ENCODE results near the gene THSD4.

DNA sequence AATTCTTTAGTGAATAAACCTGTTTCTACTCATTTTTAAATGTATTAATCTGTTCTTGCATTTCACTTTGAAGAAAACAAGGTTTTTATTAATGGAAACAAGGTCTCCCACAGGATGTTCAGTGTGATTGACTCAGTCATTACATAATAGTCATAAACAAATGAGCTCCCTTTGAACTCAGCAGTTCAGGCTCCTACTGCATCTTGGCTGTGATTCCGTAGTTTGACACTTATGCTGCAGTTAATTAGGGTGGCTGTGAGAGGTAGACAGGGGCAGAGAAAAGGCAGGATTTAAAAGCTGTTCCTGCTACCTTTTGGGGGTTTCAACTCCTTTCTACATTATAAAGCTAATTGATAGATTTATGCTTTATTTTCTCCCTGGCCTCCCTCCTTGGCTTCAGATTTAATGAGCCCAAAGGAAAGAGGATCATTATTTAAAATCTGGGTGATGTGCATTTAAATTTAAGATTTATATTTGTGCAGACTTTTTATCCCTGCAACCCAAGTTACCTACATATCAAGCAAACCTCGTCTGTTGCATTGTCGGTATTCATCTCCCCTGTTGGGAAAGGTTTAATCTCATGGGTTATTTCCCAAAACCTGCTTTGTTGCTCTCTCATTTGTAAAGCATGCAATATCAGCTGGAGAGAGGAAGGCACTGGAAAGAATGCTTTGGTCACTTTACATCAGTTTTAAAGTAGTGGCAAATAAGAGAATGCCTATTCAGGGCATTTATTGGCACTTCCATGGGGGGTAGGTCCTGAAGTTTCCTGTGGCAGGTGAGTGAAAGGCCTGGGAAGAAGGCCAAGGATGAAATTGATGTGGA lies 350.1 kb downstream of the THSD4 start:
- TF ChIP-seq CTCF (IDR thresholded peaks at IDR 0.05; ENCODE audit: low read depth, low read length, poor library complexity, severe bottlenecking) (no peak), EZH2phosphoT487 (IDR thresholded peaks at IDR 0.05; ENCODE audit: borderline replicate concordance, low read length) (no peak)
